Measurements from ENCODE around the gene SMIM22. TPM values are rescaled to one million over a fixed set of nuclear protein-coding genes. Genes with fewer than 3 reads are reported as not detected.

The SMIM22 gene
- polyA plus RNA-seq, 4 donors = 134 to 1,710 (median 721) TPM

DNA sequence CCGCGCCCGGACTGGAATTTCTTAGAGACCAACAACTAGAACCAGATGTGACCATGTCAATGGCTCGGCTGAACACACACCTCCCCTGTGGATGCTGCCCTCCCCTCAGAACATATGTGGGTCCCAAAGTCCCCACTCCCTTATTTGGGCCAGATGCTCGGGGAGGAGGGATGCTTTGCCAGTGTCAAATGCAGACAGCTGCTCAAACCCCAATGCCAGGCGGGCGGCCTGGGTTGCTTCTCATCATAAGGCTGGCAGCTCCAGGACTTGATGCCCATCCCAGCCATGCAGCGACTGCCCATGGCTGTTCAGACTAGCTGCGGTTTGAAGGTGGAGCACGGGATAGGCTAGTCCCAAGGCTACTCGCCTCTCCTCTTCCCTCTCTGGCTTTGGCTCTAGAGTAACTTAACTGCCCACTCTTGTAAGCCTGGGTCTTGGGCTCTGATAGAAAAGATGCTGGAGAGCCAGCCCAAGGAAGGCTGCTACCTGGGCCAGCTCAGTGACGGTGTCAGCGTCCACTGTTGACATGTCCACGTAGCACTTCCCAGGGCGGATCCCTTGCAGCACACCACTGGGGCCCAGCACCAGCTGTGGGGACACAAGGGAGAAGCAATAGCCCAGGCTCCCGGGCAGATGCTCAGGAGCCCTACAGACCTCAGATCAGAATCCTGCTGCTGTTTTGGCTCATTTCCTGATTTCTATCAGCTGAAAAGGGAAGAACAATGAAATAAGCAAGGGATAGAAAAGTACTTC is 18.3 kb downstream of the SMIM22 start:
- Histone ChIP-seq H3K4me1 (ENCODE audit: control insufficient read depth in 3 of 3, insufficient read depth in 2 of 3, low read depth in 1 of 3, low read length in 2 of 3) (no peaks in the 10 kb centered on the region), H3K4me3 (ENCODE audit: low read depth in 1 of 3, low read length in 3 of 3) (no peak overlapping the region), H3K9me3 (ENCODE audit: control insufficient read depth in 2 of 2, insufficient read depth in 1 of 2, low read depth in 1 of 2, low read length in 1 of 2) (no peaks in the 10 kb centered on the region), H3K27me3 (ENCODE audit: control insufficient read depth in 3 of 3, insufficient read depth in 3 of 3, low read length in 3 of 3) (no peaks in the 10 kb centered on the region), H3K27ac (ENCODE audit: low read depth in 1 of 3, low read length in 2 of 3) (no peak overlapping the region), H3K36me3 (ENCODE audit: control insufficient read depth in 3 of 3, insufficient read depth in 2 of 3, low read depth in 1 of 3, low read length in 3 of 3) (peaks cover 13 to 74% (median 25%) of the 10 kb centered on the region in 3 donors)
- WGBS, 3 donors = 94 to 98% (median 95%) methylated on average over 16 of the region's 16 CpGs
- FAIRE-seq = no peak
- DNase-seq = no peak

DNA sequence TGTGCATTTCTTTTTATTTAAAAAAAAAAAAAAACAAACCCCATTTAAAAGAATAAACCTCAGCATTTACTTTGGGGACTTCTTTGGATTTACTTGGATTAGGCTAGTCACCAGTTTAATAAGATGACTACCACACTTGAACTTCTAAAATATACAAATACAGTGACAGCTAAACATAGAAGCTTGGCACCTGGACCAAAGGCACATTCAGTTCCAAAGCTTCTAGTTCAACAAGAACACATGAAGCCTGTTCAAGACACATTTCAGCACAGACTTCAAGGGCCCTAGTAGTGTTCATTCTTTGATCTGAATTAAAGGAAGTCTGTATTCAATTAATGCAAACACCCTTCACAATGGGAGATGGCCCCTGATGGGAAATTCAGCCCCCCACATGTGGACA is 18.9 kb downstream of the SMIM22 start:
- no peak overlapping the region for H3K4me3 ChIP-seq (ENCODE audit: low read depth in 1 of 3, low read length in 3 of 3)
- no peaks in the 10 kb centered on the region for H3K4me1 ChIP-seq (ENCODE audit: control insufficient read depth in 3 of 3, insufficient read depth in 2 of 3, low read depth in 1 of 3, low read length in 2 of 3)
- no peaks in the 10 kb centered on the region for H3K27me3 ChIP-seq (ENCODE audit: control insufficient read depth in 3 of 3, insufficient read depth in 3 of 3, low read length in 3 of 3)
- no peaks in the 10 kb centered on the region for H3K9me3 ChIP-seq (ENCODE audit: control insufficient read depth in 2 of 2, insufficient read depth in 1 of 2, low read depth in 1 of 2, low read length in 1 of 2)
- no peak for DNase-seq
- peaks cover 17 to 76% (median 23%) of the 10 kb centered on the region in 3 donors for H3K36me3 ChIP-seq (ENCODE audit: control insufficient read depth in 3 of 3, insufficient read depth in 2 of 3, low read depth in 1 of 3, low read length in 3 of 3)
- no peak for FAIRE-seq
- no peak overlapping the region for H3K27ac ChIP-seq (ENCODE audit: low read depth in 1 of 3, low read length in 2 of 3)

DNA sequence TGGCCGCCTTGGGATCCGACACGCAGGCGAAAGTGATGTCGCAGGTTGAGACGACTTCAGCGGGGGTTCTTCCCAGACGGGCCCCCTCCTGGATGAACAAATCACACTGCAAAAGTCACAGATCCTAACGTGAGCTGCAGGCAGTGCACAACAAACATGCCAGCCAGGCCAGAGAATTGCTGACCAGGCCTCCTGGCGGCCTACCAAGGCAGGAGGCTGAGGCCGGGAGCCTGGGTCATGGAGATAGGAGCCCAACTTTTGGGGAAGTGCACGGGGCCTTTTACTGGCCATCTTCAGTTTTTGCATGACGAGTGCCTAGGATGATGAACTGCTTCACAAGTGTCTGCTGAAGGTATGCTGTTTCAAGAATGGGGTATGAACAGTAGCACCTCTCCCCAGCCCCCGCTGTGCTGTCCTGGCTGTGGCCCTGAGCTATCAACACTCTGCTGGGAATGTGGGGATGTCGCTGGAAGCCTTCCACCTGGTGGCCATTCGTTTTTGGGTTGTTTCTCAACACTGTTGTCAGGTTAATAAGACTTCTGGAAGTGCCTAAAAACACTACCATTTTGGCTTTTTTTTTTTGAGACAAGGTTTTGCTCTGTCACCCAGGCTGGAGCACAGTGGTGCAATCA is 19.5 kb downstream of the SMIM22 start:
- 85 to 91% (median 89%) methylated on average over 16 of the region's 16 CpGs for WGBS, 3 donors
- H3K36me3 ChIP-seq (ENCODE audit: control insufficient read depth in 3 of 3, insufficient read depth in 2 of 3, low read depth in 1 of 3, low read length in 3 of 3) = peaks cover 21 to 75% (median 23%) of the 10 kb centered on the region in 3 donors
- FAIRE-seq = no peak
- H3K4me1 ChIP-seq (ENCODE audit: control insufficient read depth in 3 of 3, insufficient read depth in 2 of 3, low read depth in 1 of 3, low read length in 2 of 3) = no peaks in the 10 kb centered on the region
- no peaks in the 10 kb centered on the region for H3K27me3 ChIP-seq (ENCODE audit: control insufficient read depth in 3 of 3, insufficient read depth in 3 of 3, low read length in 3 of 3)
- no peaks in the 10 kb centered on the region for H3K9me3 ChIP-seq (ENCODE audit: control insufficient read depth in 2 of 2, insufficient read depth in 1 of 2, low read depth in 1 of 2, low read length in 1 of 2)
- H3K27ac ChIP-seq (ENCODE audit: low read depth in 1 of 3, low read length in 2 of 3) = no peak overlapping the region
- no peak for DNase-seq
- no peak overlapping the region for H3K4me3 ChIP-seq (ENCODE audit: low read depth in 1 of 3, low read length in 3 of 3)

DNA sequence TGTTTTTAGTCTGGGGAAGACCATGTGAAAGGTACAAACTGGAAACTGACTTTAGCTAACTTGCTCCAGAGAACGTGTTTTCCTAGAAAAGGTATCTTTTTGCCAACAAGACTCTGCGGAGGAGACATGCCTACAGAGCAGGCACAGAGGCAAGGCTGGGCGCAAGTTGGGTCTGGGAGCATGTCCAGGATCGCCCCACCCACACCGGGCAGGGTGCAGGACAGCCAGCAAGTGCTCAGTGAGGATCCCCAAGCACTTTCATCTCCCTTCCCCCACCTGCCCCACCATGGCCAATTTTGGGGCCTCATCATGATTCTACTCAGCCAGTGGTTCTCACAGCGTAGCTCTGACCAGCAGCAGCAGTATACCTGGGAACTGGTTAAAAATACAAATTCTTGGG is 25.5 kb downstream of the SMIM22 start:
- FAIRE-seq = no peak
- H3K36me3 ChIP-seq (ENCODE audit: control insufficient read depth in 3 of 3, insufficient read depth in 2 of 3, low read depth in 1 of 3, low read length in 3 of 3) = peaks cover 19 to 72% (median 27%) of the 10 kb centered on the region in 3 donors
- no peak overlapping the region for H3K4me3 ChIP-seq (ENCODE audit: low read depth in 1 of 3, low read length in 3 of 3)
- no peaks in the 10 kb centered on the region for H3K9me3 ChIP-seq (ENCODE audit: control insufficient read depth in 2 of 2, insufficient read depth in 1 of 2, low read depth in 1 of 2, low read length in 1 of 2)
- no peak for DNase-seq
- WGBS, 3 donors = 91 to 96% (median 96%) methylated on average over 6 of the region's 6 CpGs
- H3K4me1 ChIP-seq (ENCODE audit: control insufficient read depth in 3 of 3, insufficient read depth in 2 of 3, low read depth in 1 of 3, low read length in 2 of 3) = no peaks in the 10 kb centered on the region
- H3K27me3 ChIP-seq (ENCODE audit: control insufficient read depth in 3 of 3, insufficient read depth in 3 of 3, low read length in 3 of 3) = no peaks in the 10 kb centered on the region
- no peak overlapping the region for H3K27ac ChIP-seq (ENCODE audit: low read depth in 1 of 3, low read length in 2 of 3)

DNA sequence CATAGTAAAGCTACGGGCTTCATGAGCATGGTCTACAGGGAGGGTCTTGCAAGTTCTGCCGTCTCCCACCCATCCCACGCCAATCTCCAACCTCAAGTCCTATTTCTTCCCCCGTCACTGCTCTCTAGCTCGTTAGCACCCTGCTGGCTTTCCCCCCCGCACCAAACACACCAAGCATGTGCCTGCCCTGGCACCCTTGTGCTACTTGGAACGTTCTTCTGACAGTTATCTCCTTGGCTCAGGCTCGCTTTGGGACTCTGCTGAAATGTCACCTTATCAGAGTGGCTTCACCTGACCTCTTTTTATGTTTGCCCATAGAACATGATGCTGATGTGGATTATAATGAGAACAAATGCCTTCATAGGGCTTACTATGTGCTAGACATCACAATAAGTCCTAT is 30.0 kb downstream of the SMIM22 start:
- no peak for FAIRE-seq
- H3K9me3 ChIP-seq (ENCODE audit: control insufficient read depth in 2 of 2, insufficient read depth in 1 of 2, low read depth in 1 of 2, low read length in 1 of 2) = no peaks in the 10 kb centered on the region
- no peak overlapping the region for H3K4me3 ChIP-seq (ENCODE audit: low read depth in 1 of 3, low read length in 3 of 3)
- no peak overlapping the region for H3K27ac ChIP-seq (ENCODE audit: low read depth in 1 of 3, low read length in 2 of 3)
- H3K27me3 ChIP-seq (ENCODE audit: control insufficient read depth in 3 of 3, insufficient read depth in 3 of 3, low read length in 3 of 3) = no peaks in the 10 kb centered on the region
- no peaks in the 10 kb centered on the region for H3K4me1 ChIP-seq (ENCODE audit: control insufficient read depth in 3 of 3, insufficient read depth in 2 of 3, low read depth in 1 of 3, low read length in 2 of 3)
- WGBS, 3 donors = 88 to 92% (median 91%) methylated on average over 8 of the region's 8 CpGs
- peaks cover 20 to 83% (median 29%) of the 10 kb centered on the region in 3 donors for H3K36me3 ChIP-seq (ENCODE audit: control insufficient read depth in 3 of 3, insufficient read depth in 2 of 3, low read depth in 1 of 3, low read length in 3 of 3)
- DNase-seq = no peak

DNA sequence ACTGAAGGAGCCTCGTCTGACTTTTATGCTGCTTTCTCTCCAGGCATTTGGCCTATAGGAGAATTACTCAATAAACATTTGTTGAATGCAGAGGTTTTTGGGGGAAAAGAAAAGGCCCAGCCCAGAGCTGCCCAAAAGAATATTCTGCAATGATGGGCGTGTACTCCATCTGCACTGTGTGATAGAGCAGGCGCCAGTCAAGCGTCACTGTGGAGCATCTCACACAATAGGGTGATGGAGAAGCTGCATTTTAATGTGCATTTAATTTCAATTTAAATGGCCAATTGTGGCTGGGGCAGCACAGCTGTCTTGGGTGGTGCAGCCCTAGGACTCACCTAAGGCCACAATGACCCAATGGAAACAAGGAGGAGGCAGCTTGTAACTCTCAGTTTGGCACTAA is 31.4 kb downstream of the SMIM22 start:
- H3K27me3 ChIP-seq (ENCODE audit: control insufficient read depth in 3 of 3, insufficient read depth in 3 of 3, low read length in 3 of 3) = no peaks in the 10 kb centered on the region
- no peak overlapping the region for H3K4me3 ChIP-seq (ENCODE audit: low read depth in 1 of 3, low read length in 3 of 3)
- H3K9me3 ChIP-seq (ENCODE audit: control insufficient read depth in 2 of 2, insufficient read depth in 1 of 2, low read depth in 1 of 2, low read length in 1 of 2) = no peaks in the 10 kb centered on the region
- DNase-seq = no peak
- peaks cover 21 to 87% (median 32%) of the 10 kb centered on the region in 3 donors for H3K36me3 ChIP-seq (ENCODE audit: control insufficient read depth in 3 of 3, insufficient read depth in 2 of 3, low read depth in 1 of 3, low read length in 3 of 3)
- no peak overlapping the region for H3K27ac ChIP-seq (ENCODE audit: low read depth in 1 of 3, low read length in 2 of 3)
- no peaks in the 10 kb centered on the region for H3K4me1 ChIP-seq (ENCODE audit: control insufficient read depth in 3 of 3, insufficient read depth in 2 of 3, low read depth in 1 of 3, low read length in 2 of 3)
- FAIRE-seq = no peak
- 95 to 100% (median 96%) methylated on average over 4 of the region's 4 CpGs for WGBS, 3 donors

DNA sequence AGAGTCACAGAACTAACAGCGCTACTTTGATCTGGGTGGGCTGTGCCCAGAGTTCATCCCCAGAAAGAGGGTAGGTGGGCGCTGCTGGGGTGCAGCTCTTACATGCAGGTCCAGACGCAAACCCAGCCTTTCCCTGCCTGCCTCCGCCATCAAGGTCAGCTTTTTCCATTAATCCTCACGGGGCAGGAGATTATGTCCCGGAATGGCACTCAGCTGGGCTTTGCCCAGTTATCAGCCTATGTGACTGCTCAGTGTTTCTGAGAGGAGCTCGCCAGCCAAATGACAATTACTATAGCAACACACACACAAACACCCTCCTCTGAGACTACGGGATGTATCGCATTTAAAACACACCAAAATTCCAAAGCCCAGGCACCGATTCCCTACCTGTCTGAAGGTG is 31.8 kb downstream of the SMIM22 start:
- FAIRE-seq (no peak), DNase-seq (no peak)
- H3K27ac ChIP-seq (ENCODE audit: low read depth in 1 of 3, low read length in 2 of 3) = no peak overlapping the region
- no peaks in the 10 kb centered on the region for H3K27me3 ChIP-seq (ENCODE audit: control insufficient read depth in 3 of 3, insufficient read depth in 3 of 3, low read length in 3 of 3)
- H3K36me3 ChIP-seq (ENCODE audit: control insufficient read depth in 3 of 3, insufficient read depth in 2 of 3, low read depth in 1 of 3, low read length in 3 of 3) = peaks cover 19 to 88% (median 31%) of the 10 kb centered on the region in 3 donors
- no peaks in the 10 kb centered on the region for H3K9me3 ChIP-seq (ENCODE audit: control insufficient read depth in 2 of 2, insufficient read depth in 1 of 2, low read depth in 1 of 2, low read length in 1 of 2)
- no peaks in the 10 kb centered on the region for H3K4me1 ChIP-seq (ENCODE audit: control insufficient read depth in 3 of 3, insufficient read depth in 2 of 3, low read depth in 1 of 3, low read length in 2 of 3)
- 91 to 93% (median 92%) methylated on average over 10 of the region's 10 CpGs for WGBS, 3 donors
- no peak overlapping the region for H3K4me3 ChIP-seq (ENCODE audit: low read depth in 1 of 3, low read length in 3 of 3)

DNA sequence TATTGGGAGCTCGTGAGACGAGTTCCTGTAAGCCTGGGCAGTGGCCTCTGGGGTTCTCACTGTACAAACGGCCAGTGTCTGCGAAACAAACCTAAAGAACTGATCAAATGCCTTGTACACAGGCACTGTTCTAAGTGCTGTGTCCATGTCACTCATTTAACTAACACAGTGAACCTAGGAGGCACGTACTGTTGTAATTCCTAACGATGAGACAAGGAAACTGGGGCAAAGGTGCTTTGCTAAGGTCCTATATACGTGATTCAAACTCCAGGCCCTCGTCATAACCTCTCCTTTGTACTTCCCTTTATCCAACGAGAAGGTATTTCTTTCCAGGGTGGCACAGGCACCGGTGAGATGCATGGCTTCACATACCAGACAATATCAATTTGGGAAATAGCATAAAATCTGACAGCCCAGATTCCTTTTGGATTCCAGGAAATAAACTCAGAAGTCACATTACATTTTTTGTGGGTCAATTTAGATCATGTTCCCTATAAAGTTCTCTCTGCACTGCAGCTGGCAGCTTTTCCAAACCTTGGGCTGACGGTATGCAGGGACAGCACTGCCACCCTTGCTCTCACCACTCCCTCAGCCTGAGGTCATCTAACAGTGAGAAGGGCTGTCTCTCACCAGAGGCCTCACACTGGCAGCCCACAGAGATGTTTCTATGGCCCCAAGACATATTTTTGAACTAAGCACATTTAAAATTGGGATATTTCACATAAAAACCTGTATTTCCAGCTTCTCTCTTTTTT is 33.6 kb downstream of the SMIM22 start:
- no peaks in the 10 kb centered on the region for H3K9me3 ChIP-seq (ENCODE audit: control insufficient read depth in 2 of 2, insufficient read depth in 1 of 2, low read depth in 1 of 2, low read length in 1 of 2)
- no peak overlapping the region for H3K27ac ChIP-seq (ENCODE audit: low read depth in 1 of 3, low read length in 2 of 3)
- no peaks in the 10 kb centered on the region for H3K27me3 ChIP-seq (ENCODE audit: control insufficient read depth in 3 of 3, insufficient read depth in 3 of 3, low read length in 3 of 3)
- 88 to 94% (median 94%) methylated on average over 11 of the region's 11 CpGs for WGBS, 3 donors
- H3K36me3 ChIP-seq (ENCODE audit: control insufficient read depth in 3 of 3, insufficient read depth in 2 of 3, low read depth in 1 of 3, low read length in 3 of 3) = peaks cover 17 to 82% (median 33%) of the 10 kb centered on the region in 3 donors
- DNase-seq = no peak
- peaks cover 0 to 10% (median 0%) of the 10 kb centered on the region in 3 donors for H3K4me1 ChIP-seq (ENCODE audit: control insufficient read depth in 3 of 3, insufficient read depth in 2 of 3, low read depth in 1 of 3, low read length in 2 of 3)
- H3K4me3 ChIP-seq (ENCODE audit: low read depth in 1 of 3, low read length in 3 of 3) = no peak overlapping the region
- no peak for FAIRE-seq

Data from small intestine (tissue), 7 donors.